Measurements from ENCODE around the gene FGF12.

The FGF12 gene

GRCh38 chr3:192246847-192247559, 480.3 kb downstream of the FGF12 start:
- H2AFZ ChIP-seq (ENCODE audit: low read depth, low read length, severe bottlenecking): no peak overlapping the region

GRCh38 chr3:192244591-192244990, 482.8 kb downstream of the FGF12 start:
- H3K79me2 ChIP-seq (ENCODE audit: insufficient read depth, low read length): no peaks in the 10 kb centered on the region
- no peaks in the 10 kb centered on the region for H3K27me3 ChIP-seq (ENCODE audit: low read length)
- TF ChIP-seq EZH2phosphoT487 (conservative IDR thresholded peaks at IDR 0.05; ENCODE audit: low read length) (no peak), CTCF (IDR thresholded peaks at IDR 0.05; ENCODE audit: insufficient read depth, low read length, poor library complexity, severe bottlenecking) (no peak)
- H3K27ac ChIP-seq (ENCODE audit: low read depth, low read length): no peak overlapping the region
- H4K20me1 ChIP-seq (ENCODE audit: low read depth, low read length): no peaks in the 10 kb centered on the region
- no peak overlapping the region for H3K4me2 ChIP-seq (ENCODE audit: low read depth, low read length, poor library complexity, severe bottlenecking)
- no peak overlapping the region for H3K4me3 ChIP-seq (ENCODE audit: insufficient read depth, low read length, poor library complexity, severe bottlenecking)
- H3K9me3 ChIP-seq (ENCODE audit: insufficient read depth, low read length): no peaks in the 10 kb centered on the region
- no peaks in the 10 kb centered on the region for H3F3A ChIP-seq (ENCODE audit: insufficient read depth)
- H3K9ac ChIP-seq (ENCODE audit: low read length): no peak overlapping the region
- H3K36me3 ChIP-seq (ENCODE audit: low read length): no peaks in the 10 kb centered on the region
- H3K9me2 ChIP-seq (replicated peaks; ENCODE audit: insufficient read depth, low read length): no peaks in the 10 kb centered on the region
- no peak overlapping the region for H2AFZ ChIP-seq (ENCODE audit: low read depth, low read length, severe bottlenecking)

More at GRCh38 chr3:192246847-192247559, 480.3 kb downstream of the FGF12 start:
- H4K20me1 ChIP-seq (ENCODE audit: low read depth, low read length): no peaks in the 10 kb centered on the region
- TF ChIP-seq CTCF (IDR thresholded peaks at IDR 0.05; ENCODE audit: insufficient read depth, low read length, poor library complexity, severe bottlenecking): no peak
- TF ChIP-seq EZH2phosphoT487 (conservative IDR thresholded peaks at IDR 0.05; ENCODE audit: low read length): no peak
- no peaks in the 10 kb centered on the region for H3K27me3 ChIP-seq (ENCODE audit: low read length)
- no peak overlapping the region for H3K4me2 ChIP-seq (ENCODE audit: low read depth, low read length, poor library complexity, severe bottlenecking)
- H3F3A ChIP-seq (ENCODE audit: insufficient read depth): no peaks in the 10 kb centered on the region
- no peaks in the 10 kb centered on the region for H3K79me2 ChIP-seq (ENCODE audit: insufficient read depth, low read length)
- H3K36me3 ChIP-seq (ENCODE audit: low read length): no peaks in the 10 kb centered on the region
- no peaks in the 10 kb centered on the region for H3K9me3 ChIP-seq (ENCODE audit: insufficient read depth, low read length)
- H3K9ac ChIP-seq (ENCODE audit: low read length): no peak overlapping the region
- H3K4me3 ChIP-seq (ENCODE audit: insufficient read depth, low read length, poor library complexity, severe bottlenecking): no peak overlapping the region
- no peak overlapping the region for H3K27ac ChIP-seq (ENCODE audit: low read depth, low read length)
- H3K9me2 ChIP-seq (replicated peaks; ENCODE audit: insufficient read depth, low read length): no peaks in the 10 kb centered on the region

GRCh38 chr3:192239956-192240355, 487.4 kb downstream of the FGF12 start:
- no peaks in the 10 kb centered on the region for H3K27me3 ChIP-seq (ENCODE audit: low read length)
- TF ChIP-seq CTCF (IDR thresholded peaks at IDR 0.05; ENCODE audit: insufficient read depth, low read length, poor library complexity, severe bottlenecking): no peak
- no peak for TF ChIP-seq EZH2phosphoT487 (conservative IDR thresholded peaks at IDR 0.05; ENCODE audit: low read length)
- no peaks in the 10 kb centered on the region for H4K20me1 ChIP-seq (ENCODE audit: low read depth, low read length)
- no peak overlapping the region for H3K9ac ChIP-seq (ENCODE audit: low read length)
- H3K27ac ChIP-seq (ENCODE audit: low read depth, low read length): no peak overlapping the region
- no peaks in the 10 kb centered on the region for H3K36me3 ChIP-seq (ENCODE audit: low read length)
- no peaks in the 10 kb centered on the region for H3K79me2 ChIP-seq (ENCODE audit: insufficient read depth, low read length)
- no peaks in the 10 kb centered on the region for H3K9me3 ChIP-seq (ENCODE audit: insufficient read depth, low read length)
- H3K4me2 ChIP-seq (ENCODE audit: low read depth, low read length, poor library complexity, severe bottlenecking): no peak overlapping the region
- no peaks in the 10 kb centered on the region for H3K9me2 ChIP-seq (replicated peaks; ENCODE audit: insufficient read depth, low read length)
- H3F3A ChIP-seq (ENCODE audit: insufficient read depth): no peaks in the 10 kb centered on the region
- no peak overlapping the region for H3K4me3 ChIP-seq (ENCODE audit: insufficient read depth, low read length, poor library complexity, severe bottlenecking)
- H2AFZ ChIP-seq (ENCODE audit: low read depth, low read length, severe bottlenecking): no peak overlapping the region

Measured in SU-DHL-6 (cell line).